Measurements from ENCODE around the gene CRHR1. TPM values are rescaled to one million over a fixed set of nuclear protein-coding genes. Genes with fewer than 3 reads are reported as not detected.

CRHR1 gene
- total RNA-seq, 1 donor from 2014 or later = not detected

- H3K4me3 ChIP-seq (ENCODE audit: low read depth, low read length) = no peak overlapping the region
- TF ChIP-seq CTCF (IDR thresholded peaks at IDR 0.05; ENCODE audit: insufficient read depth, low read length, severe bottlenecking) = no peak
- no peaks in the 10 kb centered on the region for H3K36me3 ChIP-seq (ENCODE audit: control insufficient read depth, insufficient read depth, low read length)
- peak; percentile 13 for FAIRE-seq
- no peaks in the 10 kb centered on the region for H3K27me3 ChIP-seq (ENCODE audit: control insufficient read depth, insufficient read depth, low read length)
- DNase-seq (ENCODE audit: low read depth) = no peak
Observed at GRCh38 chr17:45867702-45868101, 83.6 kb downstream of the CRHR1 start.

- peak; percentile 18 for FAIRE-seq
- Histone ChIP-seq H3K4me3 (ENCODE audit: low read depth, low read length) (no peak overlapping the region), H3K36me3 (ENCODE audit: control insufficient read depth, insufficient read depth, low read length) (no peaks in the 10 kb centered on the region), H3K27me3 (ENCODE audit: control insufficient read depth, insufficient read depth, low read length) (no peaks in the 10 kb centered on the region)
- DNase-seq (ENCODE audit: low read depth) = peak; percentile 17
- no peak for TF ChIP-seq CTCF (IDR thresholded peaks at IDR 0.05; ENCODE audit: insufficient read depth, low read length, severe bottlenecking)
Observed at GRCh38 chr17:45868276-45868675, 84.2 kb downstream of the CRHR1 start.

GRCh38 chr17:45869676-45870341 is 85.7 kb downstream of the CRHR1 start:
- no peaks in the 10 kb centered on the region for H3K27me3 ChIP-seq (ENCODE audit: control insufficient read depth, insufficient read depth, low read length)
- no peak overlapping the region for H3K4me3 ChIP-seq (ENCODE audit: low read depth, low read length)
- DNase-seq (ENCODE audit: low read depth) (no peak), FAIRE-seq (no peak)
- no peak for TF ChIP-seq CTCF (IDR thresholded peaks at IDR 0.05; ENCODE audit: insufficient read depth, low read length, severe bottlenecking)
- H3K36me3 ChIP-seq (ENCODE audit: control insufficient read depth, insufficient read depth, low read length) = no peaks in the 10 kb centered on the region

- TF ChIP-seq CTCF (IDR thresholded peaks at IDR 0.05; ENCODE audit: insufficient read depth, low read length, severe bottlenecking) = no peak
- FAIRE-seq (no peak), DNase-seq (ENCODE audit: low read depth) (no peak)
- Histone ChIP-seq H3K27me3 (ENCODE audit: control insufficient read depth, insufficient read depth, low read length) (no peaks in the 10 kb centered on the region), H3K4me3 (ENCODE audit: low read depth, low read length) (no peak overlapping the region), H3K36me3 (ENCODE audit: control insufficient read depth, insufficient read depth, low read length) (no peaks in the 10 kb centered on the region)
Observed at GRCh38 chr17:45870342-45870974, 86.3 kb downstream of the CRHR1 start.

- H3K27me3 ChIP-seq (ENCODE audit: control insufficient read depth, insufficient read depth, low read length) = no peaks in the 10 kb centered on the region
- no peak overlapping the region for H3K4me3 ChIP-seq (ENCODE audit: low read depth, low read length)
- DNase-seq (ENCODE audit: low read depth) (peak; percentile 11), FAIRE-seq (no peak)
- H3K36me3 ChIP-seq (ENCODE audit: control insufficient read depth, insufficient read depth, low read length) = no peaks in the 10 kb centered on the region
- TF ChIP-seq CTCF (IDR thresholded peaks at IDR 0.05; ENCODE audit: insufficient read depth, low read length, severe bottlenecking) = no peak
Observed at GRCh38 chr17:45871718-45872117, 87.6 kb downstream of the CRHR1 start.

All from bronchial epithelial cell (primary cell).